ENCODE results near the gene KRTAP10-4. TPM values are rescaled to one million over a fixed set of nuclear protein-coding genes. Genes with fewer than 3 reads are reported as not detected.
"Not testable (repeated sequence)": the region's sequence is repeated elsewhere in the genome, so short reads cannot be mapped to it uniquely, and the experiment has no call there.

KRTAP10-4 gene
- total RNA-seq, 4 donors from 2014 or later: not detected

GRCh38 chr21:44579056-44579832 lies 5.7 kb downstream of the KRTAP10-4 start:
- Histone ChIP-seq H3K4me1 (no peaks in the 10 kb centered on the region), H3K9me3 (no peaks in the 10 kb centered on the region), H3K27ac (no peak overlapping the region), H3K36me3 (no peaks in the 10 kb centered on the region), H3K4me3 (no peak overlapping the region), H3K27me3 (no peaks in the 10 kb centered on the region)
- TF ChIP-seq POLR2A (IDR thresholded peaks at IDR 0.05): no peak
- no peak for TF ChIP-seq CTCF (IDR thresholded peaks at IDR 0.05)
- DNase-seq: peak in 1 of 3 donors; percentile 36

- Histone ChIP-seq H3K9me3 (no peaks in the 10 kb centered on the region), H3K4me1 (no peaks in the 10 kb centered on the region), H3K27ac (no peak overlapping the region), H3K36me3 (no peaks in the 10 kb centered on the region), H3K27me3 (no peaks in the 10 kb centered on the region), H3K4me3 (no peak overlapping the region)
- no peak for DNase-seq
- no peak for TF ChIP-seq POLR2A (IDR thresholded peaks at IDR 0.05)
- TF ChIP-seq CTCF (IDR thresholded peaks at IDR 0.05): no peak
These were observed 6.3 kb downstream of the KRTAP10-4 start for GRCh38 chr21:44579833-44580144.

- peak in 1 of 3 donors; percentile 27 for DNase-seq
- H3K4me3 ChIP-seq, H3K27me3 ChIP-seq, H3K36me3 ChIP-seq, H3K9me3 ChIP-seq, H3K27ac ChIP-seq, H3K4me1 ChIP-seq: not testable (repeated sequence)
These were observed 6.8 kb downstream of the KRTAP10-4 start, which contains the start of gene KRTAP10-5 for GRCh38 chr21:44580231-44580821. TSS of gene KRTAP10-5 (minus strand) at chr21:44580604. CDS start at chr21:44580578, 26 bp downstream.

- H3K27me3 ChIP-seq: no peaks in the 10 kb centered on the region
- DNase-seq: no peak
- H3K4me3 ChIP-seq: no peak overlapping the region
- no peaks in the 10 kb centered on the region for H3K9me3 ChIP-seq
- no peaks in the 10 kb centered on the region for H3K36me3 ChIP-seq
- H3K27ac ChIP-seq: no peak overlapping the region
- no peaks in the 10 kb centered on the region for H3K4me1 ChIP-seq
- no peak for TF ChIP-seq POLR2A (IDR thresholded peaks at IDR 0.05)
- no peak for TF ChIP-seq CTCF (IDR thresholded peaks at IDR 0.05)
These were observed 7.6 kb downstream of the KRTAP10-4 start for GRCh38 chr21:44581158-44581557.

- Histone ChIP-seq H3K4me1 (no peaks in the 10 kb centered on the region), H3K4me3 (no peak overlapping the region), H3K27ac (no peak overlapping the region), H3K36me3 (no peaks in the 10 kb centered on the region), H3K9me3 (no peaks in the 10 kb centered on the region), H3K27me3 (no peaks in the 10 kb centered on the region)
- peak in 1 of 3 donors; percentile 15 for DNase-seq
- TF ChIP-seq POLR2A (IDR thresholded peaks at IDR 0.05) (no peak), CTCF (IDR thresholded peaks at IDR 0.05) (no peak)
These were observed 8.5 kb downstream of the KRTAP10-4 start for GRCh38 chr21:44582055-44582454.

- H3K9me3 ChIP-seq: no peaks in the 10 kb centered on the region
- TF ChIP-seq CTCF (IDR thresholded peaks at IDR 0.05): no peak
- no peak for TF ChIP-seq POLR2A (IDR thresholded peaks at IDR 0.05)
- no peaks in the 10 kb centered on the region for H3K36me3 ChIP-seq
- H3K27me3 ChIP-seq: no peaks in the 10 kb centered on the region
- DNase-seq: peak in 1 of 3 donors; percentile 11
- H3K4me1 ChIP-seq: no peaks in the 10 kb centered on the region
- no peak overlapping the region for H3K27ac ChIP-seq
- no peak overlapping the region for H3K4me3 ChIP-seq
These were observed 9.7 kb downstream of the KRTAP10-4 start for GRCh38 chr21:44583089-44583799.
